ENCODE results near the gene FAM3D. TPM values are rescaled to one million over a fixed set of nuclear protein-coding genes. Genes with fewer than 3 reads are reported as not detected.

The FAM3D gene
- polyA plus RNA-seq, 1 of the 3 experiments (the other 2 are of a cell fraction): not detected

GRCh38 chr3:58625196-58625824 lies 41.3 kb downstream of the FAM3D start:
- no peak for DNase-seq
- 91% methylated on average over 9 of the region's 9 CpGs for WGBS (ENCODE audit: low lambda C conversion rate)

GRCh38 chr3:58624550-58624949 lies 42.0 kb downstream of the FAM3D start:
- H3K4me2 ChIP-seq: no peak overlapping the region
- H3K4me1 ChIP-seq (ENCODE audit: control insufficient read depth in 1 of 2, insufficient read depth in 2 of 2, low read depth in 1 of 2, low read length in 1 of 2): peaks cover 19 to 31% of the 10 kb centered on the region in 2 experiments; a peak in 3 of 4 replicates
- no peaks in the 10 kb centered on the region for H3K36me3 ChIP-seq (replicated peaks in 1 of 2; ENCODE audit: control insufficient read depth in 1 of 2, insufficient read depth in 2 of 2, low read length in 1 of 2)
- no peak overlapping the region for H3K27ac ChIP-seq (ENCODE audit: low read depth in 2 of 2, low read length in 1 of 2)
- ChIA-PET CTCF (interaction anchor here (16.4 kb wide), 1 partner anchor 53 kb away, joined by 446 read pairs; the partner anchor contains the start of gene FAM107A), POLR2A (no interaction called here)
- no peaks in the 10 kb centered on the region for H3K9me3 ChIP-seq
- peaks cover 16% of the 10 kb centered on the region for H3F3A ChIP-seq (replicated peaks; ENCODE audit: insufficient read depth)
- no peak for DNase-seq
- H3K79me2 ChIP-seq (ENCODE audit: insufficient read depth): no peaks in the 10 kb centered on the region
- H2AFZ ChIP-seq (ENCODE audit: low read depth): no peak overlapping the region
- WGBS (ENCODE audit: low lambda C conversion rate): 54% methylated on average over 2 of the region's 3 CpGs
- no peaks in the 10 kb centered on the region for H3K27me3 ChIP-seq (ENCODE audit: insufficient read depth)
- H4K20me1 ChIP-seq (ENCODE audit: insufficient read depth): no peaks in the 10 kb centered on the region
- no peak for TF ChIP-seq TEAD4 (IDR thresholded peaks at IDR 0.05; ENCODE audit: borderline replicate concordance, insufficient read depth)
- no peak for TF ChIP-seq ELF1 (IDR thresholded peaks at IDR 0.05)
- TF ChIP-seq RAD21 (IDR thresholded peaks at IDR 0.05; ENCODE audit: low read length): no peak
- no peak for TF ChIP-seq NRF1 (IDR thresholded peaks at IDR 0.05; ENCODE audit: low read depth, low read length)
- no peak for TF ChIP-seq RXRA (IDR thresholded peaks at IDR 0.05; ENCODE audit: borderline replicate concordance, low read depth)
- TF ChIP-seq EP300 (IDR thresholded peaks at IDR 0.05; ENCODE audit: borderline replicate concordance in 1 of 2, low read depth in 1 of 2, low read length in 1 of 2): no peak
- TF ChIP-seq SMC3 (IDR thresholded peaks at IDR 0.05; ENCODE audit: low read depth, low read length): no peak
- TF ChIP-seq, protein P1, sequence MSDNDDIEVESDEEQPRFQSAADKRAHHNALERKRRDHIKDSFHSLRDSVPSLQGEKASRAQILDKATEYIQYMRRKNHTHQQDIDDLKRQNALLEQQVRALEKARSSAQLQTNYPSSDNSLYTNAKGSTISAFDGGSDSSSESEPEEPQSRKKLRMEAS (IDR thresholded peaks at IDR 0.05; ENCODE audit: low read depth): no peak
- TF ChIP-seq SIN3A (IDR thresholded peaks at IDR 0.05; ENCODE audit: borderline replicate concordance, low read depth, low read length): no peak
- TF ChIP-seq FOSL2 (IDR thresholded peaks at IDR 0.05; ENCODE audit: borderline replicate concordance, low read depth): no peak
- no peak for TF ChIP-seq RCOR1 (IDR thresholded peaks at IDR 0.05; ENCODE audit: low read length)
- TF ChIP-seq REST (IDR thresholded peaks at IDR 0.05; ENCODE audit: low read depth, low read length): no peak
- TF ChIP-seq GABPA (IDR thresholded peaks at IDR 0.05; ENCODE audit: low read depth): no peak
- H3K9ac ChIP-seq: no peak overlapping the region
- H3K4me3 ChIP-seq (ENCODE audit: low read depth in 2 of 2, low read length in 1 of 2): no peak overlapping the region
- no peaks in the 10 kb centered on the region for H3K9me2 ChIP-seq

More at GRCh38 chr3:58625196-58625824, 41.3 kb downstream of the FAM3D start:
- H4K20me1 ChIP-seq (ENCODE audit: insufficient read depth): no peaks in the 10 kb centered on the region
- TF ChIP-seq TCF12 (IDR thresholded peaks at IDR 0.05): no peak
- TF ChIP-seq FOXM1 (IDR thresholded peaks at IDR 0.05; ENCODE audit: low read depth): no peak
- TF ChIP-seq POLR2AphosphoS5 (IDR thresholded peaks at IDR 0.05; ENCODE audit: low read depth, low read length): no peak
- TF ChIP-seq GATA2 (CRISPR knock-in tag; IDR thresholded peaks at IDR 0.05): no peak
- no peak for TF ChIP-seq NRF1 (IDR thresholded peaks at IDR 0.05; ENCODE audit: low read depth, low read length)
- no peak for TF ChIP-seq TAF1 (IDR thresholded peaks at IDR 0.05; ENCODE audit: borderline replicate concordance, low read depth, low read length)
- TF ChIP-seq NFIC (IDR thresholded peaks at IDR 0.05; ENCODE audit: borderline replicate concordance): no peak
- TF ChIP-seq, protein P1 (IDR thresholded peaks at IDR 0.05; ENCODE audit: low read depth): no peak
- TF ChIP-seq IRF3 (IDR thresholded peaks at IDR 0.05; ENCODE audit: low read depth, low read length): no peak
- TF ChIP-seq ELF1 (IDR thresholded peaks at IDR 0.05): no peak
- H3F3A ChIP-seq (replicated peaks; ENCODE audit: insufficient read depth): peaks cover 18% of the 10 kb centered on the region
- POLR2A ChIA-PET: no interaction called here
- peaks cover 24 to 34% of the 10 kb centered on the region in 2 experiments; a peak in 3 of 4 replicates for H3K4me1 ChIP-seq (ENCODE audit: control insufficient read depth in 1 of 2, insufficient read depth in 2 of 2, low read depth in 1 of 2, low read length in 1 of 2)
- CTCF ChIA-PET: interaction anchor here (1.6 to 16.4 kb wide), 3 partner anchors 40 to 133 kb away, joined by 4 to 446 read pairs (median 7); partner anchors contain the start of genes FAM107A and KCTD6
- H3K4me3 ChIP-seq (ENCODE audit: low read depth in 2 of 2, low read length in 1 of 2): no peak overlapping the region
- no peaks in the 10 kb centered on the region for H3K27me3 ChIP-seq (ENCODE audit: insufficient read depth)
- H3K9me3 ChIP-seq: no peaks in the 10 kb centered on the region
- H3K4me2 ChIP-seq: no peak overlapping the region
- H3K79me2 ChIP-seq (ENCODE audit: insufficient read depth): no peaks in the 10 kb centered on the region
- no peaks in the 10 kb centered on the region for H3K9me2 ChIP-seq
- no peak overlapping the region for H2AFZ ChIP-seq (ENCODE audit: low read depth)
- no peak overlapping the region for H3K9ac ChIP-seq
- no peak overlapping the region for H3K27ac ChIP-seq (ENCODE audit: low read depth in 2 of 2, low read length in 1 of 2)
- H3K36me3 ChIP-seq (replicated peaks in 1 of 2; ENCODE audit: control insufficient read depth in 1 of 2, insufficient read depth in 2 of 2, low read length in 1 of 2): no peaks in the 10 kb centered on the region

Measured in SK-N-SH (cell line).